Measurements from ENCODE around the gene ZRANB3.

Gene ZRANB3

GRCh38 chr2:135227386-135227785, 303.6 kb downstream of the ZRANB3 start:
- Histone ChIP-seq H3K9me3 (ENCODE audit: control insufficient read depth, low read length) (no peaks in the 10 kb centered on the region), H3K4me3 (ENCODE audit: low read length) (no peak overlapping the region), H3K4me1 (ENCODE audit: control insufficient read depth, insufficient read depth, low read length) (no peaks in the 10 kb centered on the region), H3K27me3 (ENCODE audit: control insufficient read depth, insufficient read depth, low read length) (no peaks in the 10 kb centered on the region), H3K9ac (ENCODE audit: low read length) (no peak overlapping the region), H3K36me3 (ENCODE audit: control insufficient read depth, insufficient read depth, low read length) (no peaks in the 10 kb centered on the region)

GRCh38 chr2:135226961-135227360, 304.1 kb downstream of the ZRANB3 start:
- Histone ChIP-seq H3K4me3 (ENCODE audit: low read length) (no peak overlapping the region), H3K4me1 (ENCODE audit: control insufficient read depth, insufficient read depth, low read length) (no peaks in the 10 kb centered on the region), H3K9me3 (ENCODE audit: control insufficient read depth, low read length) (no peaks in the 10 kb centered on the region), H3K36me3 (ENCODE audit: control insufficient read depth, insufficient read depth, low read length) (no peaks in the 10 kb centered on the region), H3K9ac (ENCODE audit: low read length) (no peak overlapping the region), H3K27me3 (ENCODE audit: control insufficient read depth, insufficient read depth, low read length) (no peaks in the 10 kb centered on the region)

- Histone ChIP-seq H3K27me3 (ENCODE audit: control insufficient read depth, insufficient read depth, low read length) (no peaks in the 10 kb centered on the region), H3K9ac (ENCODE audit: low read length) (no peak overlapping the region), H3K4me3 (ENCODE audit: low read length) (no peak overlapping the region), H3K36me3 (ENCODE audit: control insufficient read depth, insufficient read depth, low read length) (no peaks in the 10 kb centered on the region), H3K4me1 (ENCODE audit: control insufficient read depth, insufficient read depth, low read length) (no peaks in the 10 kb centered on the region), H3K9me3 (ENCODE audit: control insufficient read depth, low read length) (no peaks in the 10 kb centered on the region)
These were observed 305.2 kb downstream of the ZRANB3 start for GRCh38 chr2:135225781-135226180.

GRCh38 chr2:135219226-135219625, 311.8 kb downstream of the ZRANB3 start:
- Histone ChIP-seq H3K9ac (ENCODE audit: low read length) (no peak overlapping the region), H3K4me3 (ENCODE audit: low read length) (no peak overlapping the region), H3K27me3 (ENCODE audit: control insufficient read depth, insufficient read depth, low read length) (no peaks in the 10 kb centered on the region), H3K9me3 (ENCODE audit: control insufficient read depth, low read length) (no peaks in the 10 kb centered on the region), H3K4me1 (ENCODE audit: control insufficient read depth, insufficient read depth, low read length) (no peaks in the 10 kb centered on the region), H3K36me3 (ENCODE audit: control insufficient read depth, insufficient read depth, low read length) (no peaks in the 10 kb centered on the region)

GRCh38 chr2:135218426-135218825, 312.6 kb downstream of the ZRANB3 start:
- Histone ChIP-seq H3K9ac (ENCODE audit: low read length) (no peak overlapping the region), H3K36me3 (ENCODE audit: control insufficient read depth, insufficient read depth, low read length) (no peaks in the 10 kb centered on the region), H3K27me3 (ENCODE audit: control insufficient read depth, insufficient read depth, low read length) (no peaks in the 10 kb centered on the region), H3K4me3 (ENCODE audit: low read length) (no peak overlapping the region), H3K4me1 (ENCODE audit: control insufficient read depth, insufficient read depth, low read length) (no peaks in the 10 kb centered on the region), H3K9me3 (ENCODE audit: control insufficient read depth, low read length) (no peaks in the 10 kb centered on the region)

- H3K27me3 ChIP-seq (ENCODE audit: control insufficient read depth, insufficient read depth, low read length), result no peaks in the 10 kb centered on the region
- H3K4me3 ChIP-seq (ENCODE audit: low read length), result no peak overlapping the region
- H3K9ac ChIP-seq (ENCODE audit: low read length), result no peak overlapping the region
- H3K9me3 ChIP-seq (ENCODE audit: control insufficient read depth, low read length), result no peaks in the 10 kb centered on the region
- no peaks in the 10 kb centered on the region for H3K4me1 ChIP-seq (ENCODE audit: control insufficient read depth, insufficient read depth, low read length)
- no peaks in the 10 kb centered on the region for H3K36me3 ChIP-seq (ENCODE audit: control insufficient read depth, insufficient read depth, low read length)
These were observed 318.3 kb downstream of the ZRANB3 start for GRCh38 chr2:135212757-135213156.

GRCh38 chr2:135208016-135208415, 323.0 kb downstream of the ZRANB3 start:
- Histone ChIP-seq H3K27me3 (ENCODE audit: control insufficient read depth, insufficient read depth, low read length) (no peaks in the 10 kb centered on the region), H3K9me3 (ENCODE audit: control insufficient read depth, low read length) (no peaks in the 10 kb centered on the region)

GRCh38 chr2:135203944-135204343, 327.1 kb downstream of the ZRANB3 start:
- Histone ChIP-seq H3K4me3 (ENCODE audit: low read length) (no peak overlapping the region), H3K36me3 (ENCODE audit: control insufficient read depth, insufficient read depth, low read length) (no peaks in the 10 kb centered on the region), H3K27me3 (ENCODE audit: control insufficient read depth, insufficient read depth, low read length) (no peaks in the 10 kb centered on the region), H3K9ac (ENCODE audit: low read length) (no peak overlapping the region), H3K9me3 (ENCODE audit: control insufficient read depth, low read length) (no peaks in the 10 kb centered on the region), H3K4me1 (ENCODE audit: control insufficient read depth, insufficient read depth, low read length) (no peaks in the 10 kb centered on the region)

More at GRCh38 chr2:135208016-135208415, 323.0 kb downstream of the ZRANB3 start:
- no peak overlapping the region for H3K4me3 ChIP-seq (ENCODE audit: low read length)
- H3K36me3 ChIP-seq (ENCODE audit: control insufficient read depth, insufficient read depth, low read length), result no peaks in the 10 kb centered on the region
- H3K4me1 ChIP-seq (ENCODE audit: control insufficient read depth, insufficient read depth, low read length), result no peaks in the 10 kb centered on the region
- H3K9ac ChIP-seq (ENCODE audit: low read length), result no peak overlapping the region

- Histone ChIP-seq H3K9me3 (ENCODE audit: control insufficient read depth, low read length) (no peaks in the 10 kb centered on the region), H3K4me3 (ENCODE audit: low read length) (no peak overlapping the region), H3K4me1 (ENCODE audit: control insufficient read depth, insufficient read depth, low read length) (no peaks in the 10 kb centered on the region), H3K27me3 (ENCODE audit: control insufficient read depth, insufficient read depth, low read length) (no peaks in the 10 kb centered on the region), H3K9ac (ENCODE audit: low read length) (no peak overlapping the region), H3K36me3 (ENCODE audit: control insufficient read depth, insufficient read depth, low read length) (no peaks in the 10 kb centered on the region)
These were observed 328.3 kb downstream of the ZRANB3 start for GRCh38 chr2:135202751-135203150.

GRCh38 chr2:135198481-135198880, 332.5 kb downstream of the ZRANB3 start:
- no peaks in the 10 kb centered on the region for H3K36me3 ChIP-seq (ENCODE audit: control insufficient read depth, insufficient read depth, low read length)
- no peak overlapping the region for H3K4me3 ChIP-seq (ENCODE audit: low read length)
- H3K9me3 ChIP-seq (ENCODE audit: control insufficient read depth, low read length), result no peaks in the 10 kb centered on the region
- H3K4me1 ChIP-seq (ENCODE audit: control insufficient read depth, insufficient read depth, low read length), result no peaks in the 10 kb centered on the region
- H3K27me3 ChIP-seq (ENCODE audit: control insufficient read depth, insufficient read depth, low read length), result no peaks in the 10 kb centered on the region
- no peak overlapping the region for H3K9ac ChIP-seq (ENCODE audit: low read length)

- H3K4me3 ChIP-seq (ENCODE audit: low read length), result no peak overlapping the region
- H3K27me3 ChIP-seq (ENCODE audit: control insufficient read depth, insufficient read depth, low read length), result no peaks in the 10 kb centered on the region
- H3K36me3 ChIP-seq (ENCODE audit: control insufficient read depth, insufficient read depth, low read length), result no peaks in the 10 kb centered on the region
- H3K9ac ChIP-seq (ENCODE audit: low read length), result no peak overlapping the region
- no peaks in the 10 kb centered on the region for H3K9me3 ChIP-seq (ENCODE audit: control insufficient read depth, low read length)
- no peaks in the 10 kb centered on the region for H3K4me1 ChIP-seq (ENCODE audit: control insufficient read depth, insufficient read depth, low read length)
These were observed 340.2 kb downstream of the ZRANB3 start for GRCh38 chr2:135190799-135191198.

GRCh38 chr2:135189148-135189547, 341.9 kb downstream of the ZRANB3 start:
- Histone ChIP-seq H3K9ac (ENCODE audit: low read length) (no peak overlapping the region), H3K4me1 (ENCODE audit: control insufficient read depth, insufficient read depth, low read length) (no peaks in the 10 kb centered on the region), H3K9me3 (ENCODE audit: control insufficient read depth, low read length) (no peaks in the 10 kb centered on the region), H3K27me3 (ENCODE audit: control insufficient read depth, insufficient read depth, low read length) (no peaks in the 10 kb centered on the region), H3K36me3 (ENCODE audit: control insufficient read depth, insufficient read depth, low read length) (no peaks in the 10 kb centered on the region), H3K4me3 (ENCODE audit: low read length) (no peak overlapping the region)

- no peak overlapping the region for H3K4me3 ChIP-seq (ENCODE audit: low read length)
- no peak overlapping the region for H3K9ac ChIP-seq (ENCODE audit: low read length)
- no peaks in the 10 kb centered on the region for H3K27me3 ChIP-seq (ENCODE audit: control insufficient read depth, insufficient read depth, low read length)
- H3K4me1 ChIP-seq (ENCODE audit: control insufficient read depth, insufficient read depth, low read length), result no peaks in the 10 kb centered on the region
- H3K9me3 ChIP-seq (ENCODE audit: control insufficient read depth, low read length), result no peaks in the 10 kb centered on the region
- no peaks in the 10 kb centered on the region for H3K36me3 ChIP-seq (ENCODE audit: control insufficient read depth, insufficient read depth, low read length)
These were observed 343.7 kb downstream of the ZRANB3 start for GRCh38 chr2:135187270-135187669.

Data from mucosa of stomach (tissue), 1 donor.